Hepatocyte (in vitro differentiated cells): ENCODE data around the gene PDCL3. TPM values are rescaled to one million over a fixed set of nuclear protein-coding genes. Genes with fewer than 3 reads are reported as not detected.

Experiments
- DNase-seq: peaks from one replicate; pipeline ENCODE4 v3.0.0-alpha.2; 2016; ENCODE audit warnings: low spot score
- H2AFZ ChIP-seq: fragments of 200-600 bp; sonication (generic); 2 replicates; pipeline ENCODE4 v1.6.0; 2016; ENCODE audit warnings: antibody characterized with exemption, mild to moderate bottlenecking
- H3K27ac ChIP-seq: fragments of 200-600 bp; sonication (generic); 2 replicates; pipeline ENCODE4 v1.5.1; 2016; ENCODE audit warnings: mild to moderate bottlenecking
- H3K27me3 ChIP-seq: fragments of 200-600 bp; sonication (generic); 2 replicates; pipeline ENCODE4 v1.6.1; 2016
- H3K36me3 ChIP-seq: fragments of 200-600 bp; sonication (generic); replicated peaks from 2 replicates; pipeline ENCODE4 v1.5.1; 2016; ENCODE audit warnings: low read depth; ENCODE audit not compliant: insufficient read depth
- H3K4me1 ChIP-seq: fragments of 200-600 bp; sonication (generic); 2 replicates; pipeline ENCODE4 v1.5.1; 2016; ENCODE audit warnings: mild to moderate bottlenecking, moderate library complexity; ENCODE audit not compliant: insufficient read depth
- H3K4me2 ChIP-seq: fragments of 200-600 bp; sonication (generic); 2 replicates; pipeline ENCODE4 v1.6.0; 2016
- H3K4me3 ChIP-seq: fragments of 200-600 bp; sonication (generic); 2 replicates; pipeline ENCODE4 v1.5.1; 2016; ENCODE audit warnings: mild to moderate bottlenecking
- H3K79me2 ChIP-seq: fragments of 200-600 bp; sonication (generic); 2 replicates; pipeline ENCODE4 v1.6.0; 2017; ENCODE audit warnings: mild to moderate bottlenecking
- H3K9me2 ChIP-seq: fragments of 200-600 bp; sonication (generic); replicated peaks from 2 replicates; pipeline ENCODE4 v1.6.0; 2017; ENCODE audit warnings: mild to moderate bottlenecking; ENCODE audit not compliant: insufficient read depth
- H3K9me3 ChIP-seq: fragments of 200-600 bp; sonication (generic); 2 replicates; pipeline ENCODE4 v1.5.1; 2016; ENCODE audit warnings: low read depth, mild to moderate bottlenecking
- H4K20me1 ChIP-seq: fragments of 200-600 bp; sonication (generic); 2 replicates; pipeline ENCODE4 v1.6.0; 2016; ENCODE audit warnings: mild to moderate bottlenecking; ENCODE audit not compliant: insufficient read depth, poor library complexity, severe bottlenecking
- EZH2 ChIP-seq: fragments of 200-600 bp; sonication (generic); IDR thresholded peaks from 2 replicates; pipeline ENCODE4 v1.6.1; 2016; ENCODE audit warnings: antibody characterized with exemption, mild to moderate bottlenecking, borderline replicate concordance
- EZH2phosphoT487 ChIP-seq: fragments of 200-600 bp; sonication (generic); IDR thresholded peaks from one replicate; pipeline ENCODE4 v1.6.1; 2018; ENCODE audit warnings: antibody characterized with exemption, mild to moderate bottlenecking, low read depth, moderate library complexity; ENCODE audit not compliant: unreplicated experiment, severe bottlenecking
- WGBS: methylation state at CpG from one replicate; pipeline ENCODE4 v1.1.6; 2016; ENCODE audit warnings: low lambda C conversion rate; ENCODE audit errors: missing lambda C conversion rate; 5-methylcytosine and 5-hydroxymethylcytosine counted together
- polyA plus RNA-seq: library from polyadenylated mRNA; unstranded; fragments of >200 nt; fragmentation: Nextera tagmentation; extraction: Ambion mirVana; gene quantifications from 2 replicates; pipeline ENCODE4 v1.2.1, GENCODE V29; 2016
- total RNA-seq: library from RNA; depleted of rRNA; stranded (reverse); fragments of >200 nt; gene quantifications from 2 replicates; pipeline ENCODE4 v1.2.3, GENCODE V29; 2014
- TF ChIP-seq, protein P1 (sequence below): fragments of 200-600 bp; sonication (generic); IDR thresholded peaks from 2 replicates; pipeline ENCODE4 v1.5.1; 2016; ENCODE audit warnings: antibody characterized with exemption, mild to moderate bottlenecking; ENCODE audit not compliant: poor library complexity

Gene PDCL3
- total and polyA plus RNA-seq, 2 experiments from 2014 or later = 16.5 to 32.8 TPM

DNA sequence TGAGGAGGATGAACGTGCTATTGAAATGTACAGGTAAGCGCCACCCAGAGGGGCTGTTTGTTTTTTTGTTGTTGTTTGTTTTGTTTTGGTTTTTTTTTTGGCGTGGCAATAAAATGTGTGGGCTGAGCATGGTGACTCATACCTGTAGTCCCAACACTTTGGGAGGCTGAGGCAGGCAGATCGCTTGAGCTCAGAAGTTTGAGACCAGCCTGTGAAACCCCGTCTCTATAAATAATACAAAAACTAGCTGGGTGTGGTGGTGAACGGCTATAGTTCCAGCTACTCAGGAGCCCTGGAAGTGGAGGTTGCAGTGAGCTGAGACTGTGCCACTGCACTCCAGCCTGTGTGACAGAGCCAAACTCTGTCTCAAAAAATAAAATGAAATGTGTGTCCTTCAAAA lies 6.2 kb downstream of the PDCL3 start:
- H3K4me1 ChIP-seq = peaks cover 1% of the 10 kb centered on the region
- H3K9me3 ChIP-seq = no peaks in the 10 kb centered on the region
- WGBS = 98% methylated on average over 6 of the region's 6 CpGs
- H3K27me3 ChIP-seq = no peaks in the 10 kb centered on the region
- H2AFZ ChIP-seq = no peak overlapping the region
- H3K79me2 ChIP-seq = peaks cover 13% of the 10 kb centered on the region
- no peak overlapping the region for H3K4me3 ChIP-seq
- H3K36me3 ChIP-seq = no peaks in the 10 kb centered on the region
- H4K20me1 ChIP-seq = no peaks in the 10 kb centered on the region
- TF ChIP-seq EZH2phosphoT487 (no peak), EZH2 (no peak)
- TF ChIP-seq, protein P1, sequence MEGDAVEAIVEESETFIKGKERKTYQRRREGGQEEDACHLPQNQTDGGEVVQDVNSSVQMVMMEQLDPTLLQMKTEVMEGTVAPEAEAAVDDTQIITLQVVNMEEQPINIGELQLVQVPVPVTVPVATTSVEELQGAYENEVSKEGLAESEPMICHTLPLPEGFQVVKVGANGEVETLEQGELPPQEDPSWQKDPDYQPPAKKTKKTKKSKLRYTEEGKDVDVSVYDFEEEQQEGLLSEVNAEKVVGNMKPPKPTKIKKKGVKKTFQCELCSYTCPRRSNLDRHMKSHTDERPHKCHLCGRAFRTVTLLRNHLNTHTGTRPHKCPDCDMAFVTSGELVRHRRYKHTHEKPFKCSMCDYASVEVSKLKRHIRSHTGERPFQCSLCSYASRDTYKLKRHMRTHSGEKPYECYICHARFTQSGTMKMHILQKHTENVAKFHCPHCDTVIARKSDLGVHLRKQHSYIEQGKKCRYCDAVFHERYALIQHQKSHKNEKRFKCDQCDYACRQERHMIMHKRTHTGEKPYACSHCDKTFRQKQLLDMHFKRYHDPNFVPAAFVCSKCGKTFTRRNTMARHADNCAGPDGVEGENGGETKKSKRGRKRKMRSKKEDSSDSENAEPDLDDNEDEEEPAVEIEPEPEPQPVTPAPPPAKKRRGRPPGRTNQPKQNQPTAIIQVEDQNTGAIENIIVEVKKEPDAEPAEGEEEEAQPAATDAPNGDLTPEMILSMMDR = no peak
- no peak overlapping the region for H3K27ac ChIP-seq
- no peaks in the 10 kb centered on the region for H3K9me2 ChIP-seq
- H3K4me2 ChIP-seq = no peak overlapping the region
- DNase-seq = no peak

DNA sequence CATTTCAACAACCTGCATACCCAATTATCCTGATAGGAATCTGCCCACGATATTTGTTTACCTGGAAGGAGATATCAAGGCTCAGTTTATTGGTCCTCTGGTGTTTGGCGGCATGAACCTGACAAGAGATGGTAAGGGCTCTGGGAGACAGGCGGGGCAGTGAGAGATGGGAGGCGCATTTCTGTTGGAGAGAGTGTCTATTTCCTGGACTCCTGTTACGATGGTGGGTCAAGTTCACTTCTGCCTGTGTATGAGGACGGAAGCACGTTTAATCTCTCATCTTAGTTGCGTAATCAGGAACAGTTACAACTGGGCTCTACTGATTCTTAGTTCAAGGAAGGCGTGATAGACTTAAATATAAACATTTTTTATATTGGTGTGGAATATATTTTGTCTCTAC lies 8.9 kb downstream of the PDCL3 start:
- Histone ChIP-seq H2AFZ (no peak overlapping the region), H3K9me2 (no peaks in the 10 kb centered on the region), H3K79me2 (no peaks in the 10 kb centered on the region), H3K36me3 (no peaks in the 10 kb centered on the region), H3K27me3 (no peaks in the 10 kb centered on the region), H3K4me3 (no peak overlapping the region), H4K20me1 (no peaks in the 10 kb centered on the region), H3K9me3 (no peaks in the 10 kb centered on the region), H3K27ac (no peak overlapping the region), H3K4me1 (no peaks in the 10 kb centered on the region), H3K4me2 (no peak overlapping the region)
- 90% methylated on average over 9 of the region's 9 CpGs for WGBS
- DNase-seq = no peak
- TF ChIP-seq, protein P1 = no peak
- TF ChIP-seq EZH2phosphoT487 (no peak), EZH2 (no peak)

DNA sequence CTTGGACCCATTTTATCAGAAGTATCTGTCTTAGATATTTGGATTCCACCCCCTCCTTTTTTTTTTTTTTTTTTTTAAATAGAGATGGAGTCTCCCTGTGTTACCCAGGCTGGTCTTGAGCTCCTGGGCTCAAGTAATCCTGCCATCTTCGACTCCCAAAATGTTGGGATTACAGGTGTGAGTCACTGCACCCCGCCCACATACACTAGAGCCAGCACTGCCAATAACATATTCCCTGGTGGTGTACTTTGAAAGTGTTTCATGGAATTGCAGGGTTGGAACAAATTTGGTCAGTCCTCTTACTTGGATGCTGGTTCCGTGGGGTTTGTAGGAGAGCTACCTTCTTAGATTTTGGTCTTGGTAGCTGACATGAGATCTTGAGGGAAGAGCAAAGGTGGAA lies 15.0 kb downstream of the PDCL3 start:
- no peak overlapping the region for H3K4me3 ChIP-seq
- H2AFZ ChIP-seq = no peak overlapping the region
- no peaks in the 10 kb centered on the region for H4K20me1 ChIP-seq
- 98% methylated on average over 3 of the region's 3 CpGs for WGBS
- no peaks in the 10 kb centered on the region for H3K9me2 ChIP-seq
- no peak overlapping the region for H3K4me2 ChIP-seq
- TF ChIP-seq, protein P1 = no peak
- no peak for TF ChIP-seq EZH2
- no peak for TF ChIP-seq EZH2phosphoT487
- no peak overlapping the region for H3K27ac ChIP-seq
- H3K36me3 ChIP-seq = no peaks in the 10 kb centered on the region
- no peaks in the 10 kb centered on the region for H3K27me3 ChIP-seq
- H3K79me2 ChIP-seq = no peaks in the 10 kb centered on the region
- H3K4me1 ChIP-seq = no peaks in the 10 kb centered on the region
- no peaks in the 10 kb centered on the region for H3K9me3 ChIP-seq
- DNase-seq = no peak
